Measurements from ENCODE around the gene AP3S2.

DNA sequence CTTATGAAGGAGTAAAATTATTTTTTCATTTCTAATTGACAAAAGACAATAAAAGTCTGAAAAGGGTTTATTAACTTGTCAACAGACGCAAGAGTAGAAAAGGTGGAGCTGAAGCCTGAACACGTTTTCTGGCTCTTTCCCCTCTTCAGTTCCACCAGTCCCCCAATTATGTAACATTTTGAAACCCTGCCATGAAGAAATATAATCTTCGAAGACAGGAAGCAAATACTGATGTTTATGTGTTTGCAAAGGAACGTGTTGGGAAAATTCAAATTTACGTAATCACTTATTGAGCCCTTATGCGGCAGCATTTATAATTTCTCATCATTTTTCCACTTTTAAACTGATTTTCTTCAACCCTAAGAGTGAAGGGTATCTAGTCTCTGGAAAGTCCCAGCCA is 767 bp downstream of the AP3S2 start:
- TF ChIP-seq POLR2AphosphoS5 (IDR thresholded peaks at IDR 0.05; ENCODE audit: insufficient read depth in 1 of 2, low read depth in 1 of 2), result no peak
- TF ChIP-seq, protein P1, sequence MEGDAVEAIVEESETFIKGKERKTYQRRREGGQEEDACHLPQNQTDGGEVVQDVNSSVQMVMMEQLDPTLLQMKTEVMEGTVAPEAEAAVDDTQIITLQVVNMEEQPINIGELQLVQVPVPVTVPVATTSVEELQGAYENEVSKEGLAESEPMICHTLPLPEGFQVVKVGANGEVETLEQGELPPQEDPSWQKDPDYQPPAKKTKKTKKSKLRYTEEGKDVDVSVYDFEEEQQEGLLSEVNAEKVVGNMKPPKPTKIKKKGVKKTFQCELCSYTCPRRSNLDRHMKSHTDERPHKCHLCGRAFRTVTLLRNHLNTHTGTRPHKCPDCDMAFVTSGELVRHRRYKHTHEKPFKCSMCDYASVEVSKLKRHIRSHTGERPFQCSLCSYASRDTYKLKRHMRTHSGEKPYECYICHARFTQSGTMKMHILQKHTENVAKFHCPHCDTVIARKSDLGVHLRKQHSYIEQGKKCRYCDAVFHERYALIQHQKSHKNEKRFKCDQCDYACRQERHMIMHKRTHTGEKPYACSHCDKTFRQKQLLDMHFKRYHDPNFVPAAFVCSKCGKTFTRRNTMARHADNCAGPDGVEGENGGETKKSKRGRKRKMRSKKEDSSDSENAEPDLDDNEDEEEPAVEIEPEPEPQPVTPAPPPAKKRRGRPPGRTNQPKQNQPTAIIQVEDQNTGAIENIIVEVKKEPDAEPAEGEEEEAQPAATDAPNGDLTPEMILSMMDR (IDR thresholded peaks at IDR 0.05), result no peak

All from vagina (tissue), 2 donors.